ENCODE results near the gene EGFR. TPM values are rescaled to one million over a fixed set of nuclear protein-coding genes. Genes with fewer than 3 reads are reported as not detected.
A peak's percentile ranks its signal among the peaks of the same experiment; 100 is the strongest.

The EGFR gene
- total RNA-seq, 1 experiment from 2014 or later = 50.0 TPM

- Histone ChIP-seq H3K9me3 (ENCODE audit: low read length) (no peaks in the 10 kb centered on the region), H3F3A (ENCODE audit: low read length, unreplicated experiment) (peaks cover 7% of the 10 kb centered on the region), H3K4me2 (ENCODE audit: low read length) (peak overlapping the region; percentile 74), H3K4me1 (ENCODE audit: insufficient read depth, low read length) (peaks cover 71% of the 10 kb centered on the region), H4K20me1 (ENCODE audit: low read length) (no peaks in the 10 kb centered on the region), H3K36me3 (ENCODE audit: low read depth, low read length) (no peaks in the 10 kb centered on the region), H3K79me2 (ENCODE audit: low read length) (peaks cover 65% of the 10 kb centered on the region), H3K4me3 (ENCODE audit: low read length) (peak overlapping the region; percentile 26; the same call in 1 of the 2 replicates), H2AFZ (ENCODE audit: low read length) (no peak overlapping the region), H3K9me2 (replicated peaks; ENCODE audit: low read length) (no peaks in the 10 kb centered on the region), H3K9ac (ENCODE audit: low read length) (peak overlapping the region; percentile 88), H3K27me3 (ENCODE audit: low read length) (no peaks in the 10 kb centered on the region), H3K27ac (ENCODE audit: low read length) (peak overlapping the region; percentile 99)
- POLR2A ChIA-PET (ENCODE audit: unreplicated experiment) = interaction anchor here (0.9 to 1.3 kb wide), 2 partner anchors 47 to 115 kb away, joined by 3 to 6 read pairs; partner anchors contain the start of gene EGFR
- ATAC-seq = peak; percentile 53
- DNase-seq = peak; percentile 96
- TF ChIP-seq EZH2 (IDR thresholded peaks at IDR 0.05; ENCODE audit: low read length, unreplicated experiment) = no peak
- TF ChIP-seq CTCF (conservative IDR thresholded peaks at IDR 0.05; ENCODE audit: low read depth, low read length) = 0 out of 2 replicates have a peak, but pooled peaks have one; percentile 18
- TF ChIP-seq EZH2phosphoT487 (IDR thresholded peaks at IDR 0.05; ENCODE audit: borderline replicate concordance, low read length) = no peak
- intact Hi-C loops (cut with micrococcal nuclease) = loop anchor here (1.0 to 5.0 kb wide), 10 partner anchors 23 to 361 kb away; no protein-coding TSS in a partner anchor
- CTCF ChIA-PET = interaction anchor here (1.0 to 1.8 kb wide), 4 partner anchors 47 to 295 kb away, joined by 3 to 11 read pairs (median 4); no protein-coding TSS in a partner anchor
- no TSS peak for BruUV-seq (replicated peaks)
Measured at GRCh38 chr7:55133630-55134358, 115.0 kb downstream of the EGFR start.

GRCh38 chr7:55134359-55134725 is 115.5 kb downstream of the EGFR start:
- H3K4me2 ChIP-seq (ENCODE audit: low read length) = peak overlapping the region; percentile 74
- intact Hi-C loops (cut with micrococcal nuclease) = loop anchor here (5.0 kb wide), 2 partner anchors 347 to 362 kb away; no protein-coding TSS in a partner anchor

More at GRCh38 chr7:55134359-55134725, 115.5 kb downstream of the EGFR start:
- no TSS peak for BruUV-seq (replicated peaks)
- Histone ChIP-seq H4K20me1 (ENCODE audit: low read length) (no peaks in the 10 kb centered on the region), H3K9me2 (replicated peaks; ENCODE audit: low read length) (no peaks in the 10 kb centered on the region), H3K9me3 (ENCODE audit: low read length) (no peaks in the 10 kb centered on the region), H3K9ac (ENCODE audit: low read length) (peak overlapping the region; percentile 88), H3K4me3 (ENCODE audit: low read length) (no peak overlapping the region), H3K79me2 (ENCODE audit: low read length) (peaks cover 67% of the 10 kb centered on the region), H3K27me3 (ENCODE audit: low read length) (no peaks in the 10 kb centered on the region), H3F3A (ENCODE audit: low read length, unreplicated experiment) (peaks cover 6% of the 10 kb centered on the region), H3K4me1 (ENCODE audit: insufficient read depth, low read length) (peaks cover 66% of the 10 kb centered on the region), H2AFZ (ENCODE audit: low read length) (no peak overlapping the region), H3K36me3 (ENCODE audit: low read depth, low read length) (no peaks in the 10 kb centered on the region), H3K27ac (ENCODE audit: low read length) (peak overlapping the region; percentile 99)
- ATAC-seq (no peak), DNase-seq (no peak)
- ChIA-PET CTCF (no interaction called here), POLR2A (ENCODE audit: unreplicated experiment) (no interaction called here)
- TF ChIP-seq EZH2 (IDR thresholded peaks at IDR 0.05; ENCODE audit: low read length, unreplicated experiment) (no peak), EZH2phosphoT487 (IDR thresholded peaks at IDR 0.05; ENCODE audit: borderline replicate concordance, low read length) (no peak), CTCF (conservative IDR thresholded peaks at IDR 0.05; ENCODE audit: low read depth, low read length) (no peak)
